MCF 10A (cell line): ENCODE results near the gene SORBS1. TPM values are rescaled to one million over a fixed set of nuclear protein-coding genes. Genes with fewer than 3 reads are reported as not detected.

Experiments used
- BruUV-seq: library from RNA; stranded (reverse); fragments of 400-500 nt; replicated peaks from 2 replicates; lab custom pipeline; 2021; lab: Mats Ljungman, UMichigan
- CTCF ChIA-PET: fragments of 300-600 bp; sonication (Branson Sonifier 250); formaldehyde crosslinking; extraction: SDS; loops from one replicate; lab custom pipeline; 2021; ENCODE audit warnings: antibody characterized with exemption, inconsistent platforms; lab: Yijun Ruan, JAX
- POLR2A ChIA-PET: fragments of 300-600, 350-650 bp; sonication (Branson Sonifier 250); formaldehyde crosslinking; extraction: SDS; loops from one replicate; lab custom pipeline; 2020; ENCODE audit warnings: antibody characterized with exemption, inconsistent platforms; lab: Yijun Ruan, JAX
- DNase-seq: peaks from one replicate; pipeline ENCODE4 v3.0.0-alpha.2; 2018; ENCODE audit not compliant: unreplicated experiment
- H3K27ac Mint-ChIP-seq: one replicate; pipeline ENCODE4 v1.8.0; 2022; ENCODE audit warnings: mild to moderate bottlenecking, low read depth, mixed read lengths; ENCODE audit not compliant: unreplicated experiment
- H3K27me3 Mint-ChIP-seq: one replicate; pipeline ENCODE4 v1.8.0; 2022; ENCODE audit warnings: mixed read lengths; ENCODE audit not compliant: insufficient read depth, unreplicated experiment
- H3K36me3 Mint-ChIP-seq: one replicate; pipeline ENCODE4 v1.8.0; 2022; ENCODE audit warnings: mild to moderate bottlenecking, moderate library complexity, mixed read lengths; ENCODE audit not compliant: insufficient read depth, unreplicated experiment
- H3K4me1 Mint-ChIP-seq: one replicate; pipeline ENCODE4 v1.8.0; 2022; ENCODE audit warnings: mixed read lengths; ENCODE audit not compliant: insufficient read depth, unreplicated experiment
- H3K4me3 Mint-ChIP-seq: one replicate; pipeline ENCODE4 v1.8.0; 2022; ENCODE audit warnings: mild to moderate bottlenecking, moderate library complexity, mixed read lengths; ENCODE audit not compliant: unreplicated experiment
- H3K9me3 Mint-ChIP-seq: one replicate; pipeline ENCODE4 v1.8.0; 2022; ENCODE audit warnings: mixed read lengths; ENCODE audit not compliant: unreplicated experiment
- intact Hi-C: fragments of 100-400 bp; cut with micrococcal nuclease; formaldehyde crosslinking; loops from 2 replicates; pipeline ENCODE4 v1.14.1; 2022
- total RNA-seq: library from RNA; stranded (reverse); gene quantifications from 2 replicates; pipeline ENCODE4 v1.2.3, GENCODE V29; 2022
- TF ChIP-seq, protein P1 (sequence below): fragments of 200-600 bp; IDR thresholded peaks from one replicate; pipeline ENCODE4 v1.8.0; 2022; ENCODE audit warnings: antibody characterized with exemption, mild to moderate bottlenecking; ENCODE audit not compliant: unreplicated experiment

SORBS1 gene
- total RNA-seq, 1 experiment from 2014 or later = 1.0 TPM

DNA sequence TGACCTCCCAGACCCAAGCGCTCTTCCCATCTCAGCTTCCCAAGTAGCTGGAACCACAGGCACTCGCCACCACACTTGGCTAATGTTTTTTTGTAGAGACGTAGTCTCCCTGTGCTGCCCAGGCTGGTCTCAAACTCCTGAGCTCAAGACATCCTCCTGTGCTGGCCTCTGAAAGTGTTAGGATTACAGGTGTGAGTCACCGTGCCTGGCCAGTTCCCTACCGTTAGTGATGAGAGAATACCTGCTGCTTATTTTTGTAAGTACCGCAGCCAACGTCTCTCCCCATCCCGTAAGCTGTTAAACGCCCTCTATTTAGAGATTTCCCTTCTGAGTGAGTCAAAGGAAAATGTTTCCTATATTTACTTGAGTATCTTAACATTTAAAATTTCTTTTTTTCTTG, 231.9 kb downstream of the SORBS1 start:
- BruUV-seq = no TSS peak

DNA sequence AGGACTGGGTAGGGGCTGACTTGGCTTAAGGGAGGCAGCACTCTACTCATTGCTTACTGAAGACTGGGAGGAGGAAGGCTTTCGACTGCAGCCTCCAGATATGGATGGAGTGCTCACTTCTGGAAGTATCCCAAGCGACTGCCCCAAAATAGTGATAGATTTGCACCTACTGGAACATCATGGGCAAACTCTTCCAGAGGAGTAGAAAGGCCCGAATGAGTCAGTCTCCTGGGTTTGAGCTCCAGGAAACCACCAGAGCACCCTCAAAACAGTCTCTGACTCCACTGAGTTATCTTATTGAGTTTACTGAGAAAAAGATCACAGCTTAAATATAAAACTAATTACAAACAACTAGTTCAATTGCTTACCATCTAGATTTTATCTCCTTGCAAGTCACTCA, 233.2 kb downstream of the SORBS1 start:
- no peak overlapping the region for H3K27ac Mint-ChIP-seq
- TF ChIP-seq, protein P1, sequence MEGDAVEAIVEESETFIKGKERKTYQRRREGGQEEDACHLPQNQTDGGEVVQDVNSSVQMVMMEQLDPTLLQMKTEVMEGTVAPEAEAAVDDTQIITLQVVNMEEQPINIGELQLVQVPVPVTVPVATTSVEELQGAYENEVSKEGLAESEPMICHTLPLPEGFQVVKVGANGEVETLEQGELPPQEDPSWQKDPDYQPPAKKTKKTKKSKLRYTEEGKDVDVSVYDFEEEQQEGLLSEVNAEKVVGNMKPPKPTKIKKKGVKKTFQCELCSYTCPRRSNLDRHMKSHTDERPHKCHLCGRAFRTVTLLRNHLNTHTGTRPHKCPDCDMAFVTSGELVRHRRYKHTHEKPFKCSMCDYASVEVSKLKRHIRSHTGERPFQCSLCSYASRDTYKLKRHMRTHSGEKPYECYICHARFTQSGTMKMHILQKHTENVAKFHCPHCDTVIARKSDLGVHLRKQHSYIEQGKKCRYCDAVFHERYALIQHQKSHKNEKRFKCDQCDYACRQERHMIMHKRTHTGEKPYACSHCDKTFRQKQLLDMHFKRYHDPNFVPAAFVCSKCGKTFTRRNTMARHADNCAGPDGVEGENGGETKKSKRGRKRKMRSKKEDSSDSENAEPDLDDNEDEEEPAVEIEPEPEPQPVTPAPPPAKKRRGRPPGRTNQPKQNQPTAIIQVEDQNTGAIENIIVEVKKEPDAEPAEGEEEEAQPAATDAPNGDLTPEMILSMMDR = no peak
- H3K4me1 Mint-ChIP-seq = peaks cover 8% of the 10 kb centered on the region
- H3K36me3 Mint-ChIP-seq = no peaks in the 10 kb centered on the region
- no peak for DNase-seq
- ChIA-PET CTCF (interaction anchor here (0.6 to 2.3 kb wide), 3 partner anchors 12 to 85 kb away, joined by 3 to 9 read pairs (median 5); no protein-coding TSS in a partner anchor), POLR2A (no interaction called here)
- H3K4me3 Mint-ChIP-seq = no peak overlapping the region
- no peaks in the 10 kb centered on the region for H3K27me3 Mint-ChIP-seq
- intact Hi-C loops = no loop called here
- H3K9me3 Mint-ChIP-seq = no peaks in the 10 kb centered on the region
- no TSS peak for BruUV-seq

More for the DNA sequence above, 231.9 kb downstream of the SORBS1 start:
- POLR2A ChIA-PET = interaction anchor here (1.0 kb wide), 1 partner anchor 21 kb away, joined by 3 read pairs; no protein-coding TSS in a partner anchor
- Mint-ChIP-seq H3K4me3 (no peak overlapping the region), H3K9me3 (no peaks in the 10 kb centered on the region), H3K27ac (no peak overlapping the region), H3K36me3 (no peaks in the 10 kb centered on the region), H3K4me1 (peaks cover 9% of the 10 kb centered on the region), H3K27me3 (no peaks in the 10 kb centered on the region)
- CTCF ChIA-PET = interaction anchor here (0.7 to 2.3 kb wide), 4 partner anchors 25 to 86 kb away, joined by 3 to 9 read pairs (median 4); no protein-coding TSS in a partner anchor
- TF ChIP-seq, protein P1 = no peak
- intact Hi-C loops = no loop called here
- DNase-seq = peak; percentile 50

DNA sequence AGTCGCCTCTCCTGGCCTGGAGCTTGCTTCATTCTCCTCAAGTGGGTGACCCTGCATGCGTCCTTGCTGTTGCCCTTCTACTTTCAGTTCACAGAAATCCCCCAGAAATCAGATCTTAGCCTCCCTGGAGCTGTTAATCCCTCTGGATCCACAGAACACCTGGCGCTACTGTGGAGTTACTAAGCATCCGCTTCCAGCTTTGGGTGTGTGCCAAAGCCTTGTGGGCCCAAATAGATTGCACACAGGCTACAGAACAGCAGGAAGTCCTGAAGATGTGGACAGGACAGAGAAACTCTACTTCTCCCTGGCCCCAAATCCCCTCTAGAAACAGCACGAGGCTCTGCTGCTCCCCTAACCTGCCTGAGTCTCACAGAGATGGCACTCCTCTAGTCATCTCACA, 233.8 kb downstream of the SORBS1 start:
- POLR2A ChIA-PET = no interaction called here
- peak; percentile 78 for DNase-seq
- no peaks in the 10 kb centered on the region for H3K9me3 Mint-ChIP-seq
- no peak overlapping the region for H3K4me3 Mint-ChIP-seq
- TF ChIP-seq, protein P1 = no peak
- H3K27me3 Mint-ChIP-seq = no peaks in the 10 kb centered on the region
- H3K4me1 Mint-ChIP-seq = peaks cover 8% of the 10 kb centered on the region
- BruUV-seq = no TSS peak
- no peak overlapping the region for H3K27ac Mint-ChIP-seq
- no peaks in the 10 kb centered on the region for H3K36me3 Mint-ChIP-seq
- intact Hi-C loops = no loop called here
- CTCF ChIA-PET = interaction anchor here (0.6 to 1.6 kb wide), 3 partner anchors 11 to 84 kb away, joined by 3 to 7 read pairs (median 5); no protein-coding TSS in a partner anchor

DNA sequence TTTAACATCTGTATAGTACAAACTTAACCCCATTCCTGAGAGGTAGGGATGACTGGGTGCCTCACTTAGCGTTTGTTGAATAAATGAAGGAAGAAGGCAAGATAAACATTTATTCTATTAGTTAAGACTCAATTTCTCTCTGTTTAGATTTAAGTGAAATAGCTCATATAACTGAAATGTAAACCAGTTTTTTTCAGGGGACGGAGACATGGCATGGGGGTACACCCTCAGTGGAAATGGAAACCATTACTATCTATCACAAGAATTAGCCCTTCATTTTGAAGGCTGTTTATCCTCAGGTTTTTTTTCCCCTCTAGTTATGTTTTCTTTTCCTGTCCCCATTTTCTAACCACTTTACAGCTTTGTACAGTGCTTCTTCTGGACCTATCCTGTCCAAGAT, 234.8 kb downstream of the SORBS1 start:
- CTCF ChIA-PET = interaction anchor here (1.4 kb wide), 1 partner anchor 48 kb away, joined by 7 read pairs; no protein-coding TSS in a partner anchor
- no peaks in the 10 kb centered on the region for H3K36me3 Mint-ChIP-seq
- H3K27ac Mint-ChIP-seq = no peak overlapping the region
- BruUV-seq = no TSS peak
- no peaks in the 10 kb centered on the region for H3K27me3 Mint-ChIP-seq
- POLR2A ChIA-PET = no interaction called here
- TF ChIP-seq, protein P1 = no peak
- no peaks in the 10 kb centered on the region for H3K9me3 Mint-ChIP-seq
- no peak overlapping the region for H3K4me3 Mint-ChIP-seq
- DNase-seq = no peak
- intact Hi-C loops = no loop called here
- H3K4me1 Mint-ChIP-seq = peaks cover 8% of the 10 kb centered on the region
